GM19395 (cell line): ENCODE measurements around the gene CTNNA1.
"Not testable (repeated sequence)": the region's sequence is repeated elsewhere in the genome, so short reads cannot be mapped to it uniquely, and the experiment has no call there.

ENCODE experiments used
- ATAC-seq: cut with Tn5 transposase; IDR thresholded peaks from one replicate; pipeline ENCODE4 v1.9.1; 2021; ENCODE audit warnings: mild to moderate bottlenecking, moderate library complexity; ENCODE audit not compliant: unreplicated experiment

Gene CTNNA1, protein sequence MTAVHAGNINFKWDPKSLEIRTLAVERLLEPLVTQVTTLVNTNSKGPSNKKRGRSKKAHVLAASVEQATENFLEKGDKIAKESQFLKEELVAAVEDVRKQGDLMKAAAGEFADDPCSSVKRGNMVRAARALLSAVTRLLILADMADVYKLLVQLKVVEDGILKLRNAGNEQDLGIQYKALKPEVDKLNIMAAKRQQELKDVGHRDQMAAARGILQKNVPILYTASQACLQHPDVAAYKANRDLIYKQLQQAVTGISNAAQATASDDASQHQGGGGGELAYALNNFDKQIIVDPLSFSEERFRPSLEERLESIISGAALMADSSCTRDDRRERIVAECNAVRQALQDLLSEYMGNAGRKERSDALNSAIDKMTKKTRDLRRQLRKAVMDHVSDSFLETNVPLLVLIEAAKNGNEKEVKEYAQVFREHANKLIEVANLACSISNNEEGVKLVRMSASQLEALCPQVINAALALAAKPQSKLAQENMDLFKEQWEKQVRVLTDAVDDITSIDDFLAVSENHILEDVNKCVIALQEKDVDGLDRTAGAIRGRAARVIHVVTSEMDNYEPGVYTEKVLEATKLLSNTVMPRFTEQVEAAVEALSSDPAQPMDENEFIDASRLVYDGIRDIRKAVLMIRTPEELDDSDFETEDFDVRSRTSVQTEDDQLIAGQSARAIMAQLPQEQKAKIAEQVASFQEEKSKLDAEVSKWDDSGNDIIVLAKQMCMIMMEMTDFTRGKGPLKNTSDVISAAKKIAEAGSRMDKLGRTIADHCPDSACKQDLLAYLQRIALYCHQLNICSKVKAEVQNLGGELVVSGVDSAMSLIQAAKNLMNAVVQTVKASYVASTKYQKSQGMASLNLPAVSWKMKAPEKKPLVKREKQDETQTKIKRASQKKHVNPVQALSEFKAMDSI

DNA sequence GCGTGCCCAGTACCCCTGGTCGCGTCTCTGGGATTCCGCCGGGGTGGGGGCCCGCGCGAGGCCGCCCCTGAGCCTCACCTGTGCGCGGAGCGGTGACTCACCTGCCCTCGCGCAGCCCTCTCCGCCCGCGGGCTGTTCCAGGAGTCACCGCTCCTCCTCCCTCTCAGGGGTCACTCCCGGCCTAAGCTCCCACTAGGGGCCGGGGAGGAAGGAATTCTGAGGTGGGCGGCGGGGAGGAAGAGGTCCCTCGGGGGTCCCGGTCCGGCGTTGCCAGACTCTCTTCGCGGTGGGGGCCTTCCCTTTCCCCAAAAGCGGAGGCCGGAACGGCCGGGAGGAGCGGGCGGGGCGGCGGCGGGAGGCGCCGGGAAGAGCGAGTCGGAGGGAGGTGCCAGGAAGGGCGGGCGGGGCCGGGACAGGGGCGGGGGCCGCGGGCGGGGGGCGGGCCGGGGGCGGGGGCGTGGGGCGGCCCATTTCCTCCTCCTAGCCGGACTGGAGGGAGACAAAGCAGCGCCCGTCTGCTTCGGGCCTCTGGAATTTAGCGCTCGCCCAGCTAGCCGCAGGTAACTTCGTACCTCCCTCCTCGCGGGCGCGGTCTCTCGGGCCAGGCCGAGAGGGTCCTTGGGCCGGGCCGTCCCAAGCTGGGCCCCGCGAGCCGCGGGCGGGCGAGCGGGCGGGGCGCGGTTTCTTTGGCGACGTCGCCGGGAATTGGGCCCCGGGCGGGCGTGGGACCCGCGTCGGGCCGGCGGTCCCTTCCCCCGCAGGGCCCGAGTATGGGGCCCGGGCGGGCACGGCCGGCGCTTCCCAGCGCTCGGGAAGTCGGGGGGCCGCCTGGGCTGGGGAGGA, at the start of gene CTNNA1:
Gene CTNNA1 (plus strand): TSS at position 475 of the 843 bp plus-strand sequence. CDS start 28,500 bp downstream, outside the sequence.
- peak; percentile 50 for ATAC-seq

DNA sequence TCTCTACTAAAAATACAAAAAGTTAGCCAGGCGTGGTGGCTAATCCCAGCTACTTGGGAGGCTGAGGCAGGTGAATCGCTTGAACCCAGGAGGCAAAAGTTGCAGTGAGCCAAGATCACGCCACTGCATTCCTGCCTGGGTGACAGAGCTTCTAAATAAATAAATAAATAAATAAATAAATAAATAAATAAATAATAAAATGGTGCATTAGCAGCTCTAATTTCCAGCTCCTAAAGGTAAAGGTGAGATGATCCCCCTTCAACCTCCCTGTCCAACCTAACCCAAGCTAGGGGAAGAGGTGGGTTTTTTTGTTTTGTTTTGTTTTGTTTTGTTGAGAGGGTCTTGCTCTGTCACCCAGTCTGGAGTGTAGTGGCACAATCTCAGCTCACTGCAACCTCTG, 49.4 kb upstream of the CTNNA1 start:
- ATAC-seq = not testable (repeated sequence)

DNA sequence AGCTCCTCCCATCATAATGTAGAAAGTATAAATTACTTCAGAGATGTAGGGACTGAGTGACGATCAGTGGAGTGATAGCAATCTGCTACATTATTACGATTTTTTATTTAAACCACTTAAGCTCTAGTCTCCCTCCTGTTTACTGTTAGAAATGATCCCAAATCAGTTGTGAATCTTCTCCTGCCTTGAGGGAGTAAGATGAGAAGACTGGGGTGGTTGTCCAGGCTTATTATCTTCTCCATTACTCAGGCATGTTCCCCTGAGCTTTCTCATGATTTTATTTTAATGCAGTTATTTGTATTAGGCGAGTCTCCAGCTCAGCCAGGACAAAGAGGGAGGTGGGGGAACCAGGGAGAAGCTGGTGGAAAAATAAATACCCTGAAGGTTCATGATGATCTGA, 48.2 kb upstream of the CTNNA1 start:
- no peak for ATAC-seq

DNA sequence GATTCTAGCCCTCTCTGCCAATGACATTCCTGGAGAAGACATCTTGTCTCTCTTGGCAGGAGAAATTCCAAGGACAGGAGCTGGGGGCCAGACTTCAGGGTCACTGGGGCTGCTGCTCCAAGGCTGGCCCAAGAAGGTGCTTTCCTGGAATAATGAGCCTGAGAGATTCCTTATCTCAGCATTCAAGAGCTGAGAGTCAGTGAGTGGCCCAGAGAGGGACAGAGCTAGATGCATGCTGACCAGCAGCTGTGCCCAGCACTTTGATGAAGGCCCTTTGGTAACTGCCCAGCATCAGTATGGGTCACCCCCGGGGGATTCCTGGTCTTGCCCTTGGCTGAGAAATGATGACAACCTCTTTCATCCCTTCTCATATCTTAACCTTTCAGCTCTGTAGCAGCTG, 47.7 kb upstream of the CTNNA1 start:
- ATAC-seq = no peak

DNA sequence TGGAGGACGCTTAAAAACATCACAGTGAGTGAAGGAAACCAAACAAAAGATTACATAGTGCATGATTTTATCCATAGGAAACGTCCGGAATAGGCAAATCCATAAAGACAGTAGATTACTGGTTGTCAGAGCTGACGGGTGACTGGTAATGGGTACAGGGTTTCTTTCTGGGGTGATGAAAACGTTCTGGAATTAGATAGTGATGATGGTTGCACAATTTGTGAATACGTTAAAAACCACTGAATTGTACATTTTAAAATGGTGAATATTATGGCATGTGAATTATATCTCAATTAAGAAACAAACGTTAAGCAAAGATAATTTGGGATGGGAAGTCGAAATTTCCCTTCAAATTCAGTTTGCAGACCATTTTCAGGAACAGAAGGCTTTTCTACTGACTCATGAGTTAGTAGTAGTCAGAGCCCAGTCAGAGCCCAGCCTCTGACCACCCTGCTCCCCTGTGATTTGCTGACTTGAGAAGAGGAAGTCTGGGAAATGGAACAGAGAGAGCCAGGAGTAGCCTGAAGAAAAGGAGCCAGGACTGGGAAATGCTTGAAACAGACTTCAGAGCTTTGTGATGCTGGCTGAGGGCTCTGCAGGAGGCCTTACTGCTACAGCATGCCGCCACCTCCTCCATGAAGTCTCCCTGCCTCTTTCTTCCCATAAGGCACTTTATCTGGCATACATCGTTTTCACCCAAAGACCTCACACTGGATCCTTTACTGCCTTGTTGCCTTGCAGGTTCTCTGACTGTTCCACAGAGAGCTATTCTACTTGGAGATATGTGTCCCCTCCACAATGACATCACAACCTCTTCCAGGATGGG, 46.4 kb upstream of the CTNNA1 start:
- ATAC-seq = no peak

DNA sequence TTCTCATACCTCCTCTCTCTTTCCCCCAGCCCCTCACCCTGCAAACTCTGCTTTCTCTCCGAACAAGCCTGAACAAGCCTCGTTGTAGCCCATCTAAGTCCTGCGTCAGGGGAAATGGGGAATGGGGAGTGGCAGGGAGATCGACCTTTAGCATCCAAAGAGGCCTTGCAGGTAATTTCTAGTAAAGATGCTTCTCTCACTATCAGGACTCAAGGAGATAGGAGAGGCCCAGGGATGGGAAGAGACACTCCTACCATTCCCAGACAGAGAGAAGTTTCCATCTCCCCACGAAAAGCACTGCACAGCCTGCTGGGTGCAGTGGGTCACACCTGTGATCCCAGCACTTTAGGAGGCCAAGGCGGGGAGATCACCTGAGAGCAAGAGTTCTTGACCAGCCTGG, 44.4 kb upstream of the CTNNA1 start:
- ATAC-seq = no peak

DNA sequence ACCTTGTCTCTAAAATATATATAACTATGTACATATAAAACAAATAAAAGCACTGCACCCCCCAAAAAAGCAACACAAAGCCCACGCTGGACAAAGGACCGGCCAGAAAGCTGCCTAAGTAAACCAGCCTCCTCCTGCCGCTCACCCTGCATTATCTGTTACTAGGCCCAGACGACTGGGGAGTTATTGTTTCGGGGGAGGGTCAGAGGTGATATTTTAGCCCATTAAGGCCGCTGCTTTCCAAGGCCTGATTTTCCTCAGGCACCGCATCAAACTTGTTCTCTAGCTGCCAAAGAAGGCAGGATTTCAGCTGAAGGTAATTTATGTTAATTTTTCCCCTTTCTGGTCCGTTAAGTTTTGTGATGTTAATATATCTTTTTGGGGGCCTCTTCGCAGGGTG, 44.0 kb upstream of the CTNNA1 start:
- ATAC-seq = no peak

DNA sequence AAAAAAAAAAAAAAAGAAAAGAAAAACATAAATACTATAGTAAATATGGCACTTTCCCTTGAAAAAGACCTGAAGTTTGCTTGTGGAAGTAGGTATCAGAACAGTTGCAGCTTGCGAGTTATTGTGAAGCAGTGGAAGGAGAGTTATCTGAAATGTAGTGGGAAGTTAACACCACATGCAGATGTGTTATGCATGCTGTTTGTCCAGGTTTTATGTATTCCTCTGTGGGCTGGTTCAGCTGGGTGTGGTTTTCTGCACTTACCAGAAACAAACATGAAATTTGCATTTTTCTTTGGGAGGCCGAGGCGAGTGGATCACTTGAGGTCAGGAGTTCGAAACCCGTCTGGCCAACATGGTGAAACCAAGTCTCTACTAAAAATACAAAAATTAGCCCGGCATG, 42.1 kb upstream of the CTNNA1 start:
- ATAC-seq = no peak

DNA sequence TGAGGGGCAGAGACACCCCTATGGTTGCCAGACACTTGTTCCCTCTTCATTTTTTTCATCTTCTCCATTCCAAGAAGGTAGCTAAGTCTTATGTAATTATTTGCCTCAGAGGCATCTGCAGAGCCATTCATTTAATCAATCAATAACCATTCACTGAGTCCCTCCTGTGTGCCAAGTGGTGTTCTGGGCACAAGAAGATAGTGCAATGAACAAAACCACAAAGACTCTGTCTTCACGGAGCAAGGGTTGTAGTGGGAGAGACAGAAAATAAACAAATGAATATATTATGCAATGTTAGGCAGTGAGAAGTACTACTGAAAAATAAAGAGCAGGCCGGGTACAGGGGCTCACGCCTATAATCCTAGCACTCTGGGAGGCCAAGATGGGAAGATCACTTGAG, 41.4 kb upstream of the CTNNA1 start:
- no peak for ATAC-seq

DNA sequence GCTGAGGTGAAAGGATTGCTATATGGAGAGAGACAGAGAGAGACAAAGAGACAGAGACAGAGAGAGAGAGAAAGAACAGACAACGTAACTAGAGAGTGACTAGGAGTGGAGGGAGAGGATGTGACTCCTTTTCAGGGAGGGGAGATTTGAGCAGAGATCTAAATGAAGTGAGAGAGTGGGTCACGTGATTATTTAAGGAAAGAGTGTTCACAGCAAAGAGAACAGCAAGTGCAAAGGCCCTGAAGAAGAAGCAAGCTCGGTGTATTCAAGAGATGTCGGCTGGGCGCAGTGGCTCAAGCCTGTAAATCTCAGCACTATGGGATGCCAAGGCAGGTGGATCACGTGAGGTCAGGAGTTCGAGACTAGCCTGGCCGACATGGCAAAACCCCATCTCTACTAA, 40.9 kb upstream of the CTNNA1 start:
- ATAC-seq = no peak

DNA sequence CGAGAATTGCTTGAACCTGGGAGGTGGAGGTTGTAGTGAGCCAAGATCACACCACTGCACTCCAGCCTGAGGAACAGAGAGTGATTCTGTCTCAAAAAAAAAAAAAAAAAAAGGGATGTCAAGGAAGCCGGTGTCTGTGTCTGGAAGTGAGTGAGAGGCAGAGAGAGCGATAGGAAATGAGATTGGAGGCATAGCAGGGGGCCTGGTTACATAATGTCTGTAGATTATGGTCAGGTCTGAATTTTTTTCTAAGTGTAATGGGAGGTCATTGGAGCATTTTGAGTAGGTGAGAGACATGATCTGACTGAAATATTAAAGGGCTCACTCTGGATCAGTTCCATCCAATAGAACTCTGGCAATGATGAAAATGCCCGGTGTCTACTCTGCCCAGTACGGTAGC, 40.4 kb upstream of the CTNNA1 start:
- ATAC-seq = no peak

DNA sequence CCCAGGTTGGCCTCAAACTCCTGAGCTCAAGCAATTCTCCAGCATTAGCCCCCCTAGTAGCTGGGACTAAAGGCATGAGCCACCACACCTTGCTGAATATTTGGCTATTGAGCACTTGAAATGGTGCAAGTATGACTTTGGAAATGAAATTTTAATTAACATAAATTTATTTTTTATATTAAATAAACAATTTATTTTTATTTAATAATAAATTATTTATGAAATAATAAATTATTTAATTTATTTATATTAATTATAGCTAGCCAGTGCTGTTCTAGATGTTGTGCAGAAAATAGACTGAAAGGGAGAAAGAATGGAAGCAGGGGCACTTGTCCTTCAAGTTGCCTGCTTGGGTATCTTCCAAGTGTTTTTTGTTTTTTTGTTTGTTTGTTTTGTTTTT, 40.0 kb upstream of the CTNNA1 start:
- ATAC-seq = no peak

DNA sequence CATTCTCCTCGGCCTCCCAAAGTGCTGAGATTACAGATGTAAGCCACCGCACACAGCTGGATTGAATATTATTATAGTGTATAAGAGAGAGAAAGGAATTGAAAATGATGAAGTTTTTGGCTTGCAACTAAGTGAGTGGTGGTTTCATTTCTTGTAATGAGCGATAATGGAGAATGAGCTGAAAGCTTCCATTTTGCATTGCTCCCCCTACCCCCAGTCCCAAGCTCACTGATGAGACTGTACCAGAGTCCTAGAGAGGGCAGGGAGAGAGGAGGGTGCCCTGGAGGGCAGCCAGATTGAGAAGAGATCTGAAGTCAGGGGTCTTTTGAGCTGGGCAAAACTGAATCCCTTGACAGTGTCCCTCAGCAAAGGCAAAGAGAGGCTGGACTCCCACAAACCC, 38.5 kb upstream of the CTNNA1 start:
- no peak for ATAC-seq

DNA sequence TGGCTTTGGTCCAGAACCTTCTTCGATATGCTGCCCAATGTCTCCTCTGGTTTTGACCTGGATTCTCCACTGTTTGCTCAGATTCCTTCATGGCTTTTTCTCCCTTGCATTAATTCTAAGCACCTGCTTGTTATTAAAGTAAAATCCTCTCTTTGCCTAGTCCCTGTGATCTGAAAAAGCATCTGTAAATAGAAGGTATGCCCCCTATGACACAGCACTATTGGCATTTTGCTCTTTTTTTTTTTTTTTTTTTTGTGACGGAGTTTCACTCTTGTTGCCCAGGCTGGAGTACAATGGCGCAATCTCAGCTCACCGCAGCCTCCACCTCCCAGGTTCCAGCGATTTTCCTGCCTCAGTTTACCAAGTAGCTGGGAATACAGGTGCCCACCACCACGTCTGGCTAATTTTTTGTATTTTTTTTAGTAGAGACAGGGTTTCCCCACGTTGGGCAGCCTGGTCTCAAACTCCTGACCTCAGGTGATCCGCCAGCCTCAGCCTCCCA, 37.2 kb upstream of the CTNNA1 start:
- ATAC-seq = not testable (repeated sequence)

DNA sequence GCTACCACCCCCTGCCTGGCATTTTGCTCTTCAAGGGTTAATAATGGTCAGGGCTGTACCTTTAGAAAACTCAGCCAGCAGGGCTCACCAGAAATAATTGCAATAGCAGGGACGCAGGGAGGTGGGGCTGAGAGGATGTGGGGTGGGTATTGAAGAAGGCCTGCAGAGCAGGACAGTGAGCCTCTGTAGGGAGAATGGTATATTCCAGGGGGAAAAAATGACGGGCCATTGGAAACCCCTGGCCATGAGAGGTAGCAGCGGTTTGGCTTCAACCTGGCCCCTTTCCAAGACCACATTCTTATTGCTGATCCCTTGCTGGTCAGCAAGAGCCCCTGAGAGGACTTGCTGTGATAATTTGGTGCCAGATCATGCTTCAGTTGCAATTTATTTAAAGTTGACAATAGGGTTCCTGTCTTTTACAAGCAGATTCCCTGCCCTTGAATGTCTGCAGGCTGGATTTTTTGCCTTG, 36.7 kb upstream of the CTNNA1 start:
- no peak for ATAC-seq

DNA sequence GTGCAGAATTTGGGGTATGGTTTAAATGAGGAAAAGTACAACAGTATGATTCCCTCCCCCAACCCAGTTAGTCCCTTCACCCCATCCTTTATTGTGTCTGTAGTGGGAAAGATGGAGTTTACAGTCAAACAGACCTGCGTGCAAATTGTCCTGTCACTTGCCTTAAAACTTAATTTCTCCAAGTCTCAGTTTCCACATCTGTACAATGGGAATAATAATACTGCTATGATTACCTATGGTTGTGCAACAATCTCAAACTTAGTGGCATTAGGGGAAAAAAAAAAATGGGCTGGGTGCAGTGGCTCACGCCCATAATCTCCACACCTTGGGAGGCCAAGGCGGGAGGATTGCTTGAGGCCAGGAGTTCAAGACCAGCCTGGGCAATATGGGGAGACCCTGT, 35.8 kb upstream of the CTNNA1 start:
- no peak for ATAC-seq

DNA sequence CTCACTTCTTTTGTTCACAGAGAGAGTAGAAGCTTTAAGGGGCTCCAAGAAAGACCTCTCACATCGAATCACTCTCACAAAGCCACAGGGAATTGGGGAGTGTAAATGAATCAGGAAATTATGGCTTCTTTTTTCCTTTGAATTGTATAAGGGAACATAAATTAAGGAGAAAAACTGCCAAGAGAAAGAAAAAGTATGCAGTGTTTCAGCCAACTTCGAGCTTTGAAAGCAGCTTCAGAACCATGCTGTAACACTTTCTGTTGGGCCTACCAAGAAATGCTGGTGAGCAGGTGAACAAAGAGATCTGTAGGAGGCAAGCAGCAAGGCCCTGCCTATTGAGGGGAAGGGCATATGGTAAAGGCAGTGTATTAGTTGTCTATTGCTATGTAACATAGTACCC, 33.4 kb upstream of the CTNNA1 start:
- ATAC-seq = no peak

DNA sequence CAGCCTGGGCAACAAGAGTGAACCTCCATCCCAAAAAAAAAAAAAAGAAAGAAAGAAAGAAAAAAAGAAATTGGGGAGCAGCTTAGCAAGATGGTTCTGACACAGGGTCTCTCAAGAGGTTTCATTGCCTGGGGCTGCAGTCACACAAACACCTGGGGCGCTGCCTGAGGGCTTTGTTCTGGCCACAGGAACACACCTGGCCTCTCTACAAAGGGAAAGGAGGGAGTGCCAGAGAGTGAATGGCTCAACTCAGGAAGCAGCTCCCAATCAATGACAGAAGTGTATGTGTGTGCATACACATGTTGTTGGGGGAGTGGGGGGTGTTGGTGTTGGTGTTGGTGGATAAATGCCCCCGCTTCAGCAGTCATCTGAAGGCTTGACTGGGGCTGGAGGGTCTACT, 32.4 kb upstream of the CTNNA1 start:
- ATAC-seq = no peak

DNA sequence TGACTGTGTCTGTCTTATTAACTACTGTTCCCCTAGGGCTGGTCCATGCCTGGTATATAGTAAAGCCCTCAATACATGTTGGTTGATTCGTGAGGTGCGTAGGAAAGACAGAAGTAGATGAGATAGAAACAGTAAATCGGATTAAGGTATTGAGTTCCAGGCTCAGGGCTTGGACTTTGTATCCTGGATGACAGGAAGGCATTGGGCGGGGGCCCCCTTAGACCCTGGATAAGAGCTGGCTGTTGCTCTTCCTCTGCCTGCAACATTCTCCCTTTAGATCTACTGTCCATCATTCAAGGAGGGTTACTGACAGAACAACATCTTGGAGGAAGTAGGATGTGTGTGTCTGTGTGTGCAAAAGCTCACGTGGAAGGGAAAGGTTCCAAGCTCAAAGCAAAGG, 31.2 kb upstream of the CTNNA1 start:
- ATAC-seq = no peak
